Neural cell (in vitro differentiated cells): Measurements from ENCODE around the gene EPOP. TPM values are rescaled to one million over a fixed set of nuclear protein-coding genes. Genes with fewer than 3 reads are reported as not detected.
A peak's percentile ranks its signal among the peaks of the same experiment; 100 is the strongest.

Source experiments
- H2AFZ ChIP-seq: fragments of 200-600, 300-800 bp; sonication (generic), shearing (Covaris generic); 2 replicates; pipeline ENCODE4 v1.6.0; 2014; ENCODE audit warnings: low read depth, mild to moderate bottlenecking, antibody characterized with exemption, low read length, moderate library complexity
- H3F3A ChIP-seq: fragments of 200-600 bp; shearing (Covaris generic); 2 replicates; pipeline ENCODE4 v1.6.1; 2016; ENCODE audit warnings: mild to moderate bottlenecking, moderate library complexity, mixed read lengths, antibody characterized with exemption, low read length; ENCODE audit not compliant: insufficient read depth, poor library complexity, severe bottlenecking
- H3K27ac ChIP-seq: fragments of 200-600, 300-800 bp; sonication (generic), shearing (Covaris generic); 2 replicates; pipeline ENCODE4 v1.5.1; 2014; ENCODE audit warnings: mild to moderate bottlenecking, low read length, moderate library complexity
- H3K27me3 ChIP-seq: fragments of 300-800, 200-600 bp; sonication (generic), shearing (Covaris generic); 2 replicates; pipeline ENCODE4 v1.6.0; 2014; ENCODE audit warnings: mild to moderate bottlenecking, low read depth, low read length, moderate library complexity; ENCODE audit not compliant: insufficient read depth
- H3K36me3 ChIP-seq: fragments of 300-800, 200-600 bp; sonication (generic), shearing (Covaris generic); 2 replicates; pipeline ENCODE4 v1.5.1; 2014; ENCODE audit warnings: mild to moderate bottlenecking, antibody characterized with exemption, low read length, moderate library complexity; ENCODE audit not compliant: insufficient read depth
- H3K4me2 ChIP-seq: fragments of 300-800, 200-600 bp; sonication (generic), shearing (Covaris generic); 2 replicates; pipeline ENCODE4 v1.6.0; 2014; ENCODE audit warnings: mild to moderate bottlenecking, low read length
- H3K4me3 ChIP-seq: fragments of 300-800, 200-600 bp; sonication (generic), shearing (Covaris generic); 2 replicates; pipeline ENCODE4 v1.5.1; 2014; ENCODE audit warnings: mild to moderate bottlenecking, low read length, moderate library complexity
- H3K79me2 ChIP-seq: fragments of 200-600 bp; shearing (Covaris generic); replicated peaks from 2 replicates; pipeline ENCODE4 v1.6.0; 2014; ENCODE audit warnings: mild to moderate bottlenecking, low read length, moderate library complexity; ENCODE audit not compliant: insufficient read depth
- H3K9ac ChIP-seq: fragments of 300-800, 200-600 bp; sonication (generic), shearing (Covaris generic); 2 replicates; pipeline ENCODE4 v1.6.1; 2016; ENCODE audit warnings: mild to moderate bottlenecking, low read length, mixed read lengths
- H3K9me2 ChIP-seq: fragments of 200-600 bp; shearing (Covaris generic); 2 replicates; pipeline ENCODE4 v1.6.1; 2016; ENCODE audit warnings: mild to moderate bottlenecking, low read length, mixed read lengths; ENCODE audit not compliant: insufficient read depth
- H3K9me3 ChIP-seq: fragments of 200-600, 300-800 bp; sonication (generic), shearing (Covaris generic); 2 replicates; pipeline ENCODE4 v1.6.1; 2016; ENCODE audit warnings: mild to moderate bottlenecking, mixed run types, low read length, moderate library complexity, mixed read lengths
- H4K20me1 ChIP-seq: fragments of 200-600 bp; shearing (Covaris generic); 2 replicates; pipeline ENCODE4 v1.6.1; 2016; ENCODE audit warnings: mild to moderate bottlenecking, mixed run types; ENCODE audit not compliant: insufficient read depth
- EP300 ChIP-seq: fragments of 450-650 bp; conservative IDR thresholded peaks from 2 replicates; pipeline ENCODE4 v1.6.1; 2014; ENCODE audit warnings: antibody characterized with exemption, mild to moderate bottlenecking, moderate library complexity; ENCODE audit not compliant: poor library complexity, severe bottlenecking
- EZH2 ChIP-seq: fragments of 200-600, 300-800 bp; shearing (Covaris generic), sonication (generic); IDR thresholded peaks from 2 replicates; pipeline ENCODE4 v1.6.1; 2014; ENCODE audit warnings: antibody characterized with exemption, low read length, borderline replicate concordance, mild to moderate bottlenecking; ENCODE audit not compliant: insufficient read depth, poor library complexity, severe bottlenecking
- MXI1 ChIP-seq: fragments of 450-650 bp; conservative IDR thresholded peaks from 2 replicates; pipeline ENCODE4 v1.6.1; 2014; ENCODE audit warnings: antibody characterized with exemption, mild to moderate bottlenecking; ENCODE audit not compliant: poor library complexity, severe bottlenecking
- POLR2AphosphoS5 ChIP-seq: IDR thresholded peaks from 2 replicates; pipeline ENCODE4 v1.6.1; 2012
- RAD21 ChIP-seq: fragments of 450-650 bp; conservative IDR thresholded peaks from 2 replicates; pipeline ENCODE4 v1.6.1; 2014; ENCODE audit warnings: antibody characterized with exemption, mild to moderate bottlenecking, moderate library complexity
- REST ChIP-seq: IDR thresholded peaks from 2 replicates; pipeline ENCODE4 v1.6.1; 2012; ENCODE audit warnings: borderline replicate concordance
- SMC3 ChIP-seq: fragments of 450-650 bp; conservative IDR thresholded peaks from 2 replicates; pipeline ENCODE4 v1.6.1; 2014; ENCODE audit warnings: antibody characterized with exemption, mild to moderate bottlenecking, moderate library complexity; ENCODE audit not compliant: poor library complexity
- TAF1 ChIP-seq: IDR thresholded peaks from 2 replicates; pipeline ENCODE4 v1.6.1; 2012; ENCODE audit warnings: low read depth
- polyA plus RNA-seq: library from polyadenylated mRNA; depleted of rRNA; stranded (reverse); fragments of >200 nt; gene quantifications from 2 replicates; pipeline ENCODE4 v1.2.3, GENCODE V29; 2014
- TF ChIP-seq, protein P1 (sequence below): fragments of 450-650 bp; IDR thresholded peaks from 2 replicates; pipeline ENCODE4 v1.5.1; 2014; ENCODE audit warnings: antibody characterized with exemption, mild to moderate bottlenecking, moderate library complexity; ENCODE audit not compliant: poor library complexity, severe bottlenecking

Gene EPOP
- polyA plus RNA-seq, 1 donor from 2014 or later, result 1.1 TPM

- Histone ChIP-seq H3K27me3 (peaks cover 21% of the 10 kb centered on the region), H2AFZ (peak within 1 kb of the TSS; percentile 65), H3K4me3 (peak within 1 kb of the TSS; percentile 91), H3K9me2 (no peaks in the 10 kb centered on the region), H4K20me1 (no peaks in the 10 kb centered on the region), H3F3A (no peaks in the 10 kb centered on the region), H3K9ac (peak within 1 kb of the TSS; percentile 67), H3K9me3 (no peaks in the 10 kb centered on the region), H3K27ac (no peak within 1 kb of the TSS), H3K36me3 (no peaks in the 10 kb centered on the region), H3K4me2 (peak within 1 kb of the TSS; percentile 92), H3K79me2 (peaks cover 19% of the 10 kb centered on the region)
- TF ChIP-seq EZH2 (no peak), REST (no peak), EP300 (no peak), SMC3 (no peak), RAD21 (no peak), TAF1 (no peak), MXI1 (no peak), POLR2AphosphoS5 (no peak)
- TF ChIP-seq, protein P1, sequence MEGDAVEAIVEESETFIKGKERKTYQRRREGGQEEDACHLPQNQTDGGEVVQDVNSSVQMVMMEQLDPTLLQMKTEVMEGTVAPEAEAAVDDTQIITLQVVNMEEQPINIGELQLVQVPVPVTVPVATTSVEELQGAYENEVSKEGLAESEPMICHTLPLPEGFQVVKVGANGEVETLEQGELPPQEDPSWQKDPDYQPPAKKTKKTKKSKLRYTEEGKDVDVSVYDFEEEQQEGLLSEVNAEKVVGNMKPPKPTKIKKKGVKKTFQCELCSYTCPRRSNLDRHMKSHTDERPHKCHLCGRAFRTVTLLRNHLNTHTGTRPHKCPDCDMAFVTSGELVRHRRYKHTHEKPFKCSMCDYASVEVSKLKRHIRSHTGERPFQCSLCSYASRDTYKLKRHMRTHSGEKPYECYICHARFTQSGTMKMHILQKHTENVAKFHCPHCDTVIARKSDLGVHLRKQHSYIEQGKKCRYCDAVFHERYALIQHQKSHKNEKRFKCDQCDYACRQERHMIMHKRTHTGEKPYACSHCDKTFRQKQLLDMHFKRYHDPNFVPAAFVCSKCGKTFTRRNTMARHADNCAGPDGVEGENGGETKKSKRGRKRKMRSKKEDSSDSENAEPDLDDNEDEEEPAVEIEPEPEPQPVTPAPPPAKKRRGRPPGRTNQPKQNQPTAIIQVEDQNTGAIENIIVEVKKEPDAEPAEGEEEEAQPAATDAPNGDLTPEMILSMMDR, result no peak
These were observed 30.1 kb upstream of the EPOP start, which contains the start of gene MLLT6 for GRCh38 chr17:38704606-38705522. Gene MLLT6 (plus strand): TSS chr17:38705273. CDS start chr17:38705633, 360 bp downstream.

DNA sequence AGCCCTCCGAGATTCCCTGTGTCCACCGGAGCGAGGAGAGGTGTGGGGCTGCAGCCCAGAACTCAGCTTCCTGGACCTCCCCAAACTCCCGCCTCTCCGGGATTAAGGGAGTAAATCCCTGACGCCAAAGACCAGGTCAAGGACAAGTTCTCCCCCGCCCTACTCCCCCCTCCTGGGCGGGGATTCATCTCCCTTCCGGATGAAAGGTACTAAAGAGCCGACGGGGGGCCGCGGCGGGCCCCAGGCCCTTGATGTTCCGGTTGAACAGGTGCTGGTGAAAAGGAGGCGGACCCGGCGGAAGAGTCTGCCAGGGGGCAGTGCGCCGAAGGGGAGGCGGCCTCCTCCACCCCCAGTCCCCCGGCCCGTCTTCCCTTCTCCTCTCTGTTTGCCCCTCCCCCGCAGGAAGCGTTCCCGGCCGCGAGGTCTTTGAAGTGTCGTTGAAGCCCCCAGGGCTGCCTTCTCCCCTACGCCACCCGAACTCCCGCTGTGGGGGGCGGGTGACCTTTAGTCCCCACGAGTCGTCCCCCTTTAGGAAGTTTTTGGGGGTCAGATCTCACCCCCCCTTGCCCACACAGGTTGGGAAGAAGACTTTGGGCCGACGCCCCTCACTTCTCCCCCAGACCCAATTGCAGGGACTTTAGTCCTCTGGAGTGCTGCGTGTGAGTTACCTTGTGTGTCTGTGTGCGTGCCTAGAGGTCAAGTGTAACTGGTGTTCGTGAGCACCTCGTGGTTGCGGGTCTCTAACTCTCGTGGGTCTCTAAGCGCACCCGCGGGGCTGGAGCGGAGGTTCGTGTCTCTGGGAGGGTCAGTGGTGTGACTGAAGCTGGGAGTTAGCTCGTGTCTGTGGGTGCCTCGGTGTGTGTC lies 29.2 kb upstream of the EPOP start:
- Histone ChIP-seq H4K20me1 (no peaks in the 10 kb centered on the region), H3K27ac (no peak overlapping the region), H3K4me2 (no peak overlapping the region), H3K79me2 (peaks cover 19% of the 10 kb centered on the region), H3K36me3 (no peaks in the 10 kb centered on the region), H3K27me3 (peaks cover 26% of the 10 kb centered on the region), H3K9me3 (no peaks in the 10 kb centered on the region), H3K9ac (no peak overlapping the region), H3F3A (no peaks in the 10 kb centered on the region), H3K9me2 (no peaks in the 10 kb centered on the region), H3K4me3 (peak overlapping the region; percentile 81), H2AFZ (peak overlapping the region; percentile 65)
- TF ChIP-seq SMC3 (no peak), EP300 (no peak), EZH2 (no peak), MXI1 (no peak), REST (no peak), POLR2AphosphoS5 (no peak), TAF1 (no peak), RAD21 (no peak)
- TF ChIP-seq, protein P1, result no peak
